H1 (cell line): ENCODE measurements around the gene GPR141. TPM values are rescaled to one million over a fixed set of nuclear protein-coding genes. Genes with fewer than 3 reads are reported as not detected.

Experiments used
- CTCF ChIA-PET: fragments of 300-600 bp; sonication (Branson Sonifier 250); formaldehyde crosslinking; loops from one replicate; lab custom pipeline; 2021; ENCODE audit not compliant: partially characterized antibody; lab: Charles Lee
- POLR2A ChIA-PET: fragments of 300-600 bp; sonication (Branson Sonifier 250); formaldehyde crosslinking; loops from one replicate; lab custom pipeline; 2021; ENCODE audit warnings: inconsistent platforms; ENCODE audit not compliant: partially characterized antibody; lab: Charles Lee
- DNase-seq, 2 experiments: peaks; one replicate each; pipeline versions ENCODE4 v3.0.0 to v3.0.0-alpha.2; 2010 to 2022; ENCODE audit warnings: low spot score in 2 of 2, low read depth in 1 of 2, mixed read lengths in 1 of 2
- FAIRE-seq: peaks from 2 replicates; lab custom pipeline; 2011; peaks lifted over from hg19 to GRCh38; lab: Jason Lieb, UNC
- H2AFZ ChIP-seq: 2 replicates; pipeline ENCODE4 v1.8.1; 2012; ENCODE audit warnings: low read length, inconsistent platforms
- H2AK5ac ChIP-seq: 2 replicates; pipeline ENCODE4 v1.6.1; 2013; ENCODE audit warnings: low read depth, low read length
- H2BK120ac ChIP-seq: replicated peaks from 2 replicates; pipeline ENCODE3; 2013; ENCODE audit warnings: low read depth, low read length, inconsistent platforms
- H2BK12ac ChIP-seq: 2 replicates; pipeline ENCODE4 v1.6.1; 2013; ENCODE audit warnings: low read depth, low read length
- H2BK15ac ChIP-seq: 2 replicates; pipeline ENCODE4 v1.6.1; 2013; ENCODE audit warnings: low read length
- H2BK20ac ChIP-seq: 2 replicates; pipeline ENCODE4 v1.6.1; 2013; ENCODE audit warnings: low read length
- H2BK5ac ChIP-seq: 2 replicates; pipeline ENCODE4 v1.6.1; 2013; ENCODE audit warnings: low read depth, low read length
- H3K14ac ChIP-seq: 2 replicates; pipeline ENCODE4 v1.6.1; 2013; ENCODE audit warnings: inconsistent platforms; ENCODE audit not compliant: insufficient read length
- H3K18ac ChIP-seq: 2 replicates; pipeline ENCODE4 v1.6.1; 2013; ENCODE audit warnings: low read length; ENCODE audit errors: extremely low read depth
- H3K23ac ChIP-seq: 2 replicates; pipeline ENCODE4 v1.6.1; 2013; ENCODE audit warnings: inconsistent platforms; ENCODE audit not compliant: insufficient read length
- H3K23me2 ChIP-seq: 2 replicates; pipeline ENCODE4 v1.6.1; 2013; ENCODE audit warnings: low read depth, low read length
- H3K27ac ChIP-seq: 2 replicates; pipeline ENCODE4 v1.6.1; 2011; ENCODE audit warnings: low read depth, low read length, inconsistent platforms
- H3K27me3 ChIP-seq, 4 experiments: replicated peaks in 1 of 4; 1 replicate in 1 of 4; 2 replicates in 3 of 4; pipeline versions ENCODE4 v1.6.1 to v1.8.1; 2011 to 2013; ENCODE audit warnings: low read length in 3 of 4, mild to moderate bottlenecking in 3 of 4, inconsistent platforms in 2 of 4, mixed read lengths in 2 of 4, moderate library complexity in 1 of 4; ENCODE audit not compliant: control insufficient read depth in 3 of 4, insufficient read depth in 3 of 4; ENCODE audit errors: extremely low read depth in 1 of 4
- H3K36me3 ChIP-seq, 4 experiments: 2 replicates each; pipeline versions ENCODE4 v1.6.1 to v1.8.1; 2011 to 2013; ENCODE audit warnings: mild to moderate bottlenecking in 4 of 4, low read length in 3 of 4, moderate library complexity in 2 of 4, control low read depth in 1 of 4, inconsistent platforms in 1 of 4; ENCODE audit not compliant: insufficient read depth in 4 of 4, control insufficient read depth in 2 of 4
- H3K4ac ChIP-seq: replicated peaks from 2 replicates; pipeline ENCODE3; 2013; ENCODE audit warnings: low read length, low read depth, mixed read lengths, inconsistent platforms; ENCODE audit not compliant: insufficient read length
- H3K4me1 ChIP-seq, 4 experiments: replicated peaks in 1 of 4; 1 replicate in 1 of 4; 2 replicates in 3 of 4; pipeline versions ENCODE4 v1.6.1 to v1.8.1; 2011 to 2013; ENCODE audit warnings: low read length in 3 of 4, inconsistent platforms in 2 of 4, mixed read lengths in 1 of 4; ENCODE audit not compliant: insufficient read depth in 4 of 4, control insufficient read depth in 3 of 4
- H3K4me2 ChIP-seq, 2 experiments: 2 replicates each; pipeline versions ENCODE4 v1.6.1 to v1.8.1; 2011 to 2013; ENCODE audit warnings: low read depth in 2 of 2, low read length in 2 of 2, control low read depth in 1 of 2, inconsistent platforms in 1 of 2, mild to moderate bottlenecking in 1 of 2; ENCODE audit not compliant: insufficient read depth in 1 of 2
- H3K4me3 ChIP-seq, 4 experiments: fragments of 200-600, 300-600 bp in 1 of 4; sonication (generic), shearing (Covaris generic), sonication (Bioruptor Twin) in 1 of 4; 2 replicates each; pipeline versions ENCODE4 v1.5.1 to v1.8.1; 2011 to 2016; ENCODE audit warnings: low read length in 4 of 4, low read depth in 3 of 4, control low read depth in 2 of 4, inconsistent platforms in 2 of 4, mild to moderate bottlenecking in 2 of 4, mixed read lengths in 1 of 4, moderate library complexity in 1 of 4; ENCODE audit not compliant: insufficient read depth in 2 of 4; ENCODE audit errors: extremely low read depth in 1 of 4
- H3K56ac ChIP-seq: replicated peaks from 2 replicates; pipeline ENCODE3; 2013; ENCODE audit warnings: low read depth, mild to moderate bottlenecking, mixed read lengths, low read length, inconsistent platforms; ENCODE audit not compliant: insufficient read length
- H3K79me1 ChIP-seq: 2 replicates; pipeline ENCODE4 v1.6.1; 2013; ENCODE audit warnings: low read depth, low read length, control low read depth
- H3K79me2 ChIP-seq, 2 experiments: 2 replicates each; pipeline versions ENCODE4 v1.6.1 to v1.8.1; 2012 to 2013; ENCODE audit warnings: low read length in 2 of 2, mild to moderate bottlenecking in 2 of 2, inconsistent platforms in 1 of 2; ENCODE audit not compliant: insufficient read depth in 2 of 2, control insufficient read depth in 1 of 2
- H3K9ac ChIP-seq, 4 experiments: replicated peaks in 1 of 4; 1 replicate in 1 of 4; 2 replicates in 3 of 4; pipeline versions ENCODE4 v1.6.1 to v1.8.1; 2011 to 2013; ENCODE audit warnings: low read depth in 3 of 4, low read length in 3 of 4, control low read depth in 2 of 4, mild to moderate bottlenecking in 2 of 4, moderate library complexity in 2 of 4, inconsistent platforms in 1 of 4; ENCODE audit errors: extremely low read depth in 1 of 4
- H3K9me3 ChIP-seq, 2 experiments: 2 replicates each; pipeline versions ENCODE4 v1.6.1 to v1.8.1; 2012 to 2013; ENCODE audit warnings: mild to moderate bottlenecking in 2 of 2, moderate library complexity in 2 of 2, control low read depth in 1 of 2, inconsistent platforms in 1 of 2, low read depth in 1 of 2, low read length in 1 of 2, mixed read lengths in 1 of 2; ENCODE audit not compliant: insufficient read depth in 2 of 2
- H4K20me1 ChIP-seq, 2 experiments: replicated peaks in 1 of 2; 2 replicates each; pipeline versions ENCODE3 to v1.8.1; 2011 to 2013; ENCODE audit warnings: inconsistent platforms in 2 of 2, low read length in 2 of 2, mild to moderate bottlenecking in 1 of 2; ENCODE audit not compliant: insufficient read depth in 2 of 2, control insufficient read depth in 1 of 2
- H4K5ac ChIP-seq: 2 replicates; pipeline ENCODE4 v1.6.1; 2013; ENCODE audit warnings: low read length, low read depth, mixed read lengths, inconsistent platforms; ENCODE audit not compliant: insufficient read length
- H4K8ac ChIP-seq: 2 replicates; pipeline ENCODE4 v1.8.0; 2013; ENCODE audit warnings: mild to moderate bottlenecking, moderate library complexity, low read length, inconsistent platforms; ENCODE audit not compliant: insufficient read depth; ENCODE audit errors: extremely low read depth
- H4K91ac ChIP-seq: replicated peaks from 2 replicates; pipeline ENCODE3; 2013; ENCODE audit warnings: low read length, mixed read lengths, inconsistent platforms; ENCODE audit not compliant: insufficient read length
- CHD1 ChIP-seq: IDR thresholded peaks from 2 replicates; pipeline ENCODE4 v1.6.1; 2012; ENCODE audit warnings: low read depth, low read length, improper control_type of control experiment
- EGR1 ChIP-seq: IDR thresholded peaks from 2 replicates; pipeline ENCODE4 v1.6.1; 2011; ENCODE audit warnings: low read depth, low read length, borderline replicate concordance
- EZH2 ChIP-seq: fragments of 200-600 bp; sonication (generic); IDR thresholded peaks from 2 replicates; pipeline ENCODE4 v1.7.1; 2012; ENCODE audit warnings: low read depth, mild to moderate bottlenecking, moderate library complexity, low read length, inconsistent platforms; ENCODE audit not compliant: severe bottlenecking
- JUN ChIP-seq: IDR thresholded peaks from 2 replicates; pipeline ENCODE4 v1.6.1; 2011; ENCODE audit warnings: low read depth, mild to moderate bottlenecking, improper control_type of control experiment, low read length
- KDM4A ChIP-seq: IDR thresholded peaks from one replicate; pipeline ENCODE4 v1.7.1; 2012; ENCODE audit warnings: low read depth, mild to moderate bottlenecking, moderate library complexity, low read length, inconsistent platforms; ENCODE audit not compliant: severe bottlenecking
- MAFK ChIP-seq: IDR thresholded peaks from 2 replicates; pipeline ENCODE4 v1.6.1; 2012; ENCODE audit warnings: low read depth, mild to moderate bottlenecking, improper control_type of control experiment, low read length
- NANOG ChIP-seq: IDR thresholded peaks from 2 replicates; pipeline ENCODE4 v1.6.1; 2011; ENCODE audit warnings: low read length, low read depth, mild to moderate bottlenecking, inconsistent platforms; ENCODE audit not compliant: insufficient read depth, poor library complexity, severe bottlenecking
- POLR2A ChIP-seq, 2 experiments: IDR thresholded peaks; 1 replicate in 1 of 2; 2 replicates in 1 of 2; pipeline ENCODE4 v1.6.1; 2011; ENCODE audit warnings: low read depth in 2 of 2, low read length in 2 of 2, mild to moderate bottlenecking in 2 of 2; ENCODE audit errors: control extremely low read depth in 1 of 2
- RBBP5 ChIP-seq: IDR thresholded peaks from 2 replicates; pipeline ENCODE4 v1.7.1; 2012; ENCODE audit warnings: low read depth, mild to moderate bottlenecking, inconsistent platforms, low read length, moderate library complexity, borderline replicate concordance
- SAP30 ChIP-seq: fragments of 300-600 bp; sonication (generic); IDR thresholded peaks from 2 replicates; pipeline ENCODE4 v1.7.1; 2012; ENCODE audit warnings: low read length, moderate library complexity, mild to moderate bottlenecking, inconsistent platforms; ENCODE audit not compliant: insufficient read depth, insufficient replicate concordance
- SIRT6 ChIP-seq: IDR thresholded peaks from one replicate; pipeline ENCODE4 v1.7.1; 2012; ENCODE audit warnings: low read length, inconsistent platforms
- SRF ChIP-seq: IDR thresholded peaks from 2 replicates; pipeline ENCODE4 v1.6.1; 2011; ENCODE audit warnings: mild to moderate bottlenecking, low read depth, low read length, moderate library complexity
- ZNF274 ChIP-seq: IDR thresholded peaks from 2 replicates; pipeline ENCODE4 v1.7.0; 2012; ENCODE audit warnings: low read length, borderline replicate concordance; ENCODE audit errors: extremely low read depth
- WGBS, 2 experiments: shearing (Covaris generic) in 1 of 2; methylation state at CpG; one replicate each; pipeline versions ENCODE4 v1.1.6 to v1.1.7; 2013 to 2015; ENCODE audit warnings: low lambda C conversion rate in 2 of 2, mixed read lengths in 2 of 2, inconsistent platforms in 1 of 2, low coverage in 1 of 2, missing lambda C conversion rate in 1 of 2; ENCODE audit not compliant: insufficient replicate concordance in 2 of 2, insufficient coverage in 1 of 2, insufficient read length in 1 of 2; ENCODE audit errors: extremely low coverage in 1 of 2, missing lambda C conversion rate in 1 of 2; 5-methylcytosine and 5-hydroxymethylcytosine counted together
- polyA plus RNA-seq, 7 experiments: library from polyadenylated mRNA; depleted of rRNA in 3 of 7; stranded (reverse) in 5 of 7; unstranded in 2 of 7; fragments of >200 nt in 5 of 7; fragments of 200-250 nt in 2 of 7; gene quantifications; 1 replicate in 5 of 7; 2 replicates in 1 of 7; 4 replicates in 1 of 7; pipeline versions ENCODE4 v1.2.1 to v1.2.3, GENCODE V29; 2011 to 2013; ENCODE audit warnings: missing spikeins in 2 of 7, mixed read lengths in 2 of 7
- total RNA-seq: library from RNA; stranded (reverse); fragmentation: NEBNext Ultra II Directional; extraction: Animal tissue kit (Norgen Biotek cat#: 25700); gene quantifications from 2 replicates; pipeline ENCODE4 v1.2.1, GENCODE V29; 2021
- TF ChIP-seq, protein P1 (sequence below): IDR thresholded peaks from 2 replicates; pipeline ENCODE4 v1.6.1; 2011; ENCODE audit warnings: low read depth, mild to moderate bottlenecking, low read length; ENCODE audit not compliant: insufficient read depth

Gene GPR141
- total and polyA plus RNA-seq, 2 of the 8 experiments (the other 6 are each of a cell fraction or from before 2014, with no cell fraction given), result 0.45 to 1.0 TPM

DNA sequence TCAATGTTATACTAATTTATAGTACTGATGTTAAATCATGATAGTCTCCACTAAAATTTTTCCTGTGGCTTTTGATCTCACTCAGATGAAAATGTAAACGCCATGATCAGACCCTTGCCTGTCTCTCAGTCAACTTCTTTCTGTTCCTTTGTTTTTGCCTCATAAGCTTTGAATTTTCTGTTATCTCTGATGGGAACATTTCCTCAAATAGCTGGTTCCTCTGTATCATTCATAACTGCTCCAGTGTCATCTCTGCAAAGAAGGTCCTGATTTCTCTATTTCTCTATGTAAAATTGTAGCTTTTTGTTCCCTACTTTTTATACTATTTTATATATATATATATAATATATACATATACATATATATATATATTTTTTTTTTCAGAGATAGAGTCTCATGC is 67.5 kb downstream of the GPR141 start:
- Histone ChIP-seq H3K79me2 (no peaks in the 10 kb centered on the region), H2BK120ac (no peak overlapping the region), H3K27ac (no peak overlapping the region), H3K14ac (no peak overlapping the region), H3K27me3 (no peaks in the 10 kb centered on the region; a peak in 1 of 7 replicates), H3K4ac (no peak overlapping the region), H4K8ac (no peak overlapping the region), H4K91ac (no peak overlapping the region), H2BK15ac (no peak overlapping the region), H3K9me3 (no peaks in the 10 kb centered on the region), H3K4me1 (no peaks in the 10 kb centered on the region), H3K9ac (no peak overlapping the region), H3K4me2 (no peak overlapping the region), H4K20me1 (no peaks in the 10 kb centered on the region), H3K4me3 (no peak overlapping the region), H3K23ac (no peak overlapping the region), H2AFZ (no peak overlapping the region), H3K79me1 (no peaks in the 10 kb centered on the region), H3K18ac (no peak overlapping the region), H3K23me2 (no peaks in the 10 kb centered on the region), H3K36me3 (no peaks in the 10 kb centered on the region), H2BK12ac (no peak overlapping the region), H4K5ac (no peak overlapping the region), H2BK20ac (no peak overlapping the region), H3K56ac (no peak overlapping the region), H2AK5ac (no peak overlapping the region), H2BK5ac (no peak overlapping the region)
- CTCF ChIA-PET, result interaction anchor here (0.6 to 3.2 kb wide), 5 partner anchors 18 to 765 kb away, joined by 3 to 13 read pairs (median 3); no protein-coding TSS in a partner anchor
- DNase-seq (no peak), FAIRE-seq (no peak)
- POLR2A ChIA-PET, result no interaction called here
- WGBS, 2 experiments, result 97% methylated on average over 1 of the region's 1 CpG; no CpG with 5 or more reads in 1 of the 2 experiments
- TF ChIP-seq JUN (no peak), RBBP5 (no peak), CHD1 (no peak), KDM4A (no peak), SIRT6 (no peak), EZH2 (no peak), ZNF274 (no peak), EGR1 (no peak), MAFK (no peak), SAP30 (no peak), SRF (no peak), NANOG (no peak), POLR2A (IDR thresholded peaks at IDR 0.05; ENCODE audit: control extremely low read depth in 1 of 2, low read depth in 2 of 2, low read length in 2 of 2) (no peak)
- TF ChIP-seq, protein P1, sequence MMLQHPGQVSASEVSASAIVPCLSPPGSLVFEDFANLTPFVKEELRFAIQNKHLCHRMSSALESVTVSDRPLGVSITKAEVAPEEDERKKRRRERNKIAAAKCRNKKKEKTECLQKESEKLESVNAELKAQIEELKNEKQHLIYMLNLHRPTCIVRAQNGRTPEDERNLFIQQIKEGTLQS, result no peak
